HL-60/S4 treated with phorbol 12-myristate 13-acetate at 8.2 ng/mL for 4 days and 3 days (cell line): ENCODE measurements around the gene STPG3.
"Not testable (repeated sequence)": the region's sequence is repeated elsewhere in the genome, so short reads cannot be mapped to it uniquely, and the experiment has no call there.

Source experiments
- in situ Hi-C: fragments of 300-500 bp; cut with MboI; formaldehyde crosslinking; loops from 2 replicates; pipeline ENCODE4 v1.15.0; 2022; ENCODE audit warnings: low sequenced_read_pairs

Gene STPG3

GRCh38 chr9:137232101-137232500 is 19.0 kb upstream of the STPG3 start:
- in situ Hi-C loops, result no loop called here

DNA sequence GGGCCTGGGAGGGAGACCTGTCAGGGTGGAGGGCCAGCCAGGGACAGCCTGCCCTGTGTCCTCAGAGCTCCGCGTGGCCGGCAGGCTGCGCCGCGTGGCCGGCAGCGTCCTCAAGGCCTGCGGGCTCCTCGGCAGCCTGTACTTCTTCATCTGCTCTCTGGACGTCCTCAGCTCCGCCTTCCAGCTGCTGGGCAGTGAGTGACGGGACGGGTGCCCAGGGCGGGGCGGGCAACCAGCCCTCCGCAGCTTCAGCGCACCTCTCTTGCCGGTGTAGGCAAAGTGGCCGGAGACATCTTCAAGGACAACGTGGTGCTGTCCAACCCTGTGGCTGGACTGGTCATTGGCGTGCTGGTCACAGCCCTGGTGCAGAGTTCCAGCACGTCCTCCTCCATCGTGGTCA is 18.6 kb upstream of the STPG3 start:
- in situ Hi-C loops, result no loop called here

- in situ Hi-C loops, result no loop called here
Observed at GRCh38 chr9:137233143-137233980, 17.7 kb upstream of the STPG3 start.

- in situ Hi-C loops, result no loop called here
Observed at GRCh38 chr9:137234055-137234697, 16.9 kb upstream of the STPG3 start.

- in situ Hi-C loops, result no loop called here
Observed at GRCh38 chr9:137234758-137235423, 16.2 kb upstream of the STPG3 start.

DNA sequence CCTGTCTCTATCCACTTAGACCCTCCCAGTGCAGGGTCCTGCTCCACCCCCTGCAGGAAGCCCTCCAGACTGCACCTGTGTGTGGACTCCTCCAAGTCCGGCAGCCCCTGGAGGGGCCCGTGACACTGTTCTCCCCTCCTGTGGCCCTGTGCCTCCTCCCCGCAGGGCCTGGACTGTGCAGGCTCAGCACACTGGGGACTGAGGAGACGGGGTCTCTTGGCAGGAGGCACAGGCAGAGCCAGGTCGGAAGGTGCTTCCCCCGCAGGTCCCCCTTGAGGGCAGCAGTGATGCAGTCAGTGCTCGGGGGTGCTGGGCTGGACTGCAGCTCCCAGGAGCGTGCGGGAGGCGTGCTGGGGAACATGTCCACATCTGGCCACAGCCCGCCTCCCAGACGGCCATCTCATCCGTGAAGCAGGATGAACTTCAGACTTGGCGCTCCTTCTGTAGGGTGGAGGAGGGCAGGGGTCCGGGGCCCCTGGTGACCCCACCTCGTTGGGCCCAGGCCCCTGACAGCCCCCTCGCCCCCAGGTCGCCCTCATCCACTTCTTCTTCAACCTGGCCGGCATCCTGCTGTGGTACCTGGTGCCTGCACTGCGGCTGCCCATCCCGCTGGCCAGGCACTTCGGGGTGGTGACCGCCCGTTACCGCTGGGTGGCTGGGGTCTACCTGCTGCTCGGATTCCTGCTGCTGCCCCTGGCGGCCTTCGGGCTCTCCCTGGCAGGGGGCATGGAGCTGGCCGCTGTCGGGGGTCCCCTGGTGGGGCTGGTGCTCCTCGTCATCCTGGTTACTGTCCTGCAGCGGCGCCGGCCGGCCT is 15.5 kb upstream of the STPG3 start:
- in situ Hi-C loops, result no loop called here

DNA sequence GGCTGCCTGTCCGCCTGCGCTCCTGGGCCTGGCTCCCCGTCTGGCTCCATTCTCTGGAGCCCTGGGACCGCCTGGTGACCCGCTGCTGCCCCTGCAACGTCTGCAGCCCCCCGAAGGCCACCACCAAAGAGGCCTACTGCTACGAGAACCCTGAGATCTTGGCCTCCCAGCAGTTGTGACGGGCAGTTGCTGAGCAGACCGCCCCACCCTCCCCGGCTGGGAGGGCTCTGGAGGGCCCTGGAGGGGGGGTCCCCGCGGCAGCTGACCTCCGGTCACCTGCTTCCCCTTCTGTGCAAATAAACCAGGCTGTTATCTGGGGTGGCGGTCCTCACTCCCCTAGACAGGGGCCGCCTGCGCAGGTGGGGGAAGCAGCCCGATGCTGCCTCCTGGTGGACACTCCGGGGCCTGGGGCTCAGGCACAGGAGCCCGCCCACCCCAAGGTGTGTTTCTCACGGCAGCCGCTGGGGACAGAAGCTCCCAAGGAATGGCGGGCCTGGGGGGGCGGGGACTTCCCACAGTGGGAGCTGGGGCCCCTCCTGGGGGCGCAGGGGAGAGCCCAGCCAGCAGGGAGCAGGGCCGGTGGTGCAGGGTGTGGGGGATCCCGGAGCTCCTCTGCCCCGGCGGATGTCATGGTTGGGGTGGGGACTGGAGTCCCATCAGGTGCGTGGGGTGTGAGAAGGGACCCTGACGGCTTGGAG is 14.7 kb upstream of the STPG3 start:
- in situ Hi-C loops, result no loop called here

DNA sequence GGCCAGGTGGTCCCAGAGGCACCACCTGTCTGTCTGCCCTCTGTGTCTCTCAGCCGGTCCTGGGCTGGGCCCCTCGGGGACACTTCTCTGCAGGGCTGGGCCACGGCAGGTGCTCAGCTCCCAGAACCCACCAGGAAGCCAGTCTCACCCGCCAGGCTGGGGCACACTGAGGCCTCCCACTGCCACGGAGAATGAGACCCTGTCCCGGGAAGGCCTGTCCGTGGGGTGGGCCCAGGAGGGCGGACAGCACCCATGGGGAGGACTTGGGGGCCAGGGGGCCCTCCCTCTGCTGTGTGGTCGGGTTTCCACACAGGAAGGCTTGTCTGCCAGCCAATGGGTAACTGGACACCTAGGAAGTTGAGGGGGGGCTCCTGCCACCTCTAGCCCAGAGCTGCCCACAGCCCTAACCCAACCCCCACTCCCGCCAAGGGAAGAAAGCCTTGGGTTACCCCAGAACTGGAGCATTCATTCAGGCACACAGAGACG is 14.1 kb upstream of the STPG3 start:
- in situ Hi-C loops, result no loop called here

GRCh38 chr9:137237759-137238726 is 13.0 kb upstream of the STPG3 start:
- in situ Hi-C loops, result no loop called here

DNA sequence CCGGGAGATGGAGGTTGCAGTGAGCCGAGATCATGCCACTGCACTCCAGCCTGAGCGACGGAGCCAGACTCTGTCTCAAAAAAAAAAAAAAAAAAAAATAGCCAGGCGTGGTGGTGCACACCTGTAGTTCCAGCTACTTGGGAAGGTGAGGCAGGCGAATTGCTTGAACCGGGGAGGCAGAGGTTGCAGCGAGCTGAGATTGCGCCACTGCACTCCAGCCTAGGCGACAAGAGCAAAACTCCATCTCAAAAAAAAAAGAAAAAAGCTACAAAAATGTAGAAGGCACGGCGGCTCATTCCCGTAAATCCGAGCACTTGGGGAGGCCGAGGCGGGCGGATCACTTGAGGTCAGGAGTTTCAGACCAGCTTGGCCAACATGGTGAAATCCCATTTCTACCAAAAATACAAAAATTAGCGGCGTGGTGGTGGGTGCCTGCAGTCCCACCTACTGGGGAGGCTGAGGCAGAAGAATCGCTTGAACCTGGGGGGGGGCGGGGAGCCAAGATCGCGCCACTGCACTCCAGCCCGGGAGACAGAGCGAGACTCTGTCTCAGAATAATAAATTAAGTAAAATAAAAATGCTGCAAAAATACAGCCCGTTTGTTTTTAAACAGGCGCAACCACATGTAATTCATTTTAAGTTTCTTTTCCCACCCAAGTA is 11.4 kb upstream of the STPG3 start:
- in situ Hi-C loops, result not testable (repeated sequence)

- in situ Hi-C loops, result no loop called here
Observed at GRCh38 chr9:137240318-137240840, 10.7 kb upstream of the STPG3 start.

- in situ Hi-C loops, result no loop called here
Observed at GRCh38 chr9:137240841-137241489, 10.1 kb upstream of the STPG3 start, which contains the start of gene TUBB4B. Gene TUBB4B, plus strand, starts transcription at chr9:137241287. Its CDS starts 74 bp downstream, at chr9:137241361.

DNA sequence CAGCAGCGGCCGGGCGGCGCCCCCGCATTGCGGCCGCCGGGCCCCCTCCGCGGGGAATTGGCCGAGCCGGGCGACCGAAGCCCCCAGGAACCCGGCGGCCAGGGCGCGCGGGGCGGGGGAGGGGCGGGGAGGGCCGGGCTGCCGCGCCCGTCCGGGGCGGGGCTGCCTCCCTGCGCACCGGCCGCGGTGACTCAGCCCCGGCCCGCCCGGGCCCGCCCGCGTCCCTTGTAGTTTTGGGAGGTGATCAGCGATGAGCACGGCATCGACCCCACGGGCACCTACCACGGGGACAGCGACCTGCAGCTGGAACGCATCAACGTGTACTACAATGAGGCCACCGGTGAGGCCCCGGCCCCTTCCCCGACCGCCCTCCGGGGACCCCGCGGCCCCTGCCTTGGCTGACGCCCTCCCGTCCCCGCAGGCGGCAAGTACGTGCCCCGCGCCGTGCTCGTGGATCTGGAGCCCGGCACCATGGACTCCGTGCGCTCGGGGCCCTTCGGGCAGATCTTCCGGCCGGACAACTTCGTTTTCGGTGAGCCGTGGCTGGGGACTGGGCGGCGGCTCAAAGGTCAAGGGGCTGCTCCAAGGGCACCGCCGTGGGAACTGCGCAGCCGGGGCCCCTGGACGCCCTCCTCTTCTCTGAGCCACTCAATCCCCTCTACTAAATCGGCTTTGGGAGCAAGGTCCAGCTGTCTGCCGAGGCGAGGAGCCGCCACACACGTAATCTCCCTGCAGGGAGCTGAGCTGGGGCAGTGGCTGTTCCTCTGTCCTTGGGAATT is 9.4 kb upstream of the STPG3 start:
- in situ Hi-C loops, result no loop called here

DNA sequence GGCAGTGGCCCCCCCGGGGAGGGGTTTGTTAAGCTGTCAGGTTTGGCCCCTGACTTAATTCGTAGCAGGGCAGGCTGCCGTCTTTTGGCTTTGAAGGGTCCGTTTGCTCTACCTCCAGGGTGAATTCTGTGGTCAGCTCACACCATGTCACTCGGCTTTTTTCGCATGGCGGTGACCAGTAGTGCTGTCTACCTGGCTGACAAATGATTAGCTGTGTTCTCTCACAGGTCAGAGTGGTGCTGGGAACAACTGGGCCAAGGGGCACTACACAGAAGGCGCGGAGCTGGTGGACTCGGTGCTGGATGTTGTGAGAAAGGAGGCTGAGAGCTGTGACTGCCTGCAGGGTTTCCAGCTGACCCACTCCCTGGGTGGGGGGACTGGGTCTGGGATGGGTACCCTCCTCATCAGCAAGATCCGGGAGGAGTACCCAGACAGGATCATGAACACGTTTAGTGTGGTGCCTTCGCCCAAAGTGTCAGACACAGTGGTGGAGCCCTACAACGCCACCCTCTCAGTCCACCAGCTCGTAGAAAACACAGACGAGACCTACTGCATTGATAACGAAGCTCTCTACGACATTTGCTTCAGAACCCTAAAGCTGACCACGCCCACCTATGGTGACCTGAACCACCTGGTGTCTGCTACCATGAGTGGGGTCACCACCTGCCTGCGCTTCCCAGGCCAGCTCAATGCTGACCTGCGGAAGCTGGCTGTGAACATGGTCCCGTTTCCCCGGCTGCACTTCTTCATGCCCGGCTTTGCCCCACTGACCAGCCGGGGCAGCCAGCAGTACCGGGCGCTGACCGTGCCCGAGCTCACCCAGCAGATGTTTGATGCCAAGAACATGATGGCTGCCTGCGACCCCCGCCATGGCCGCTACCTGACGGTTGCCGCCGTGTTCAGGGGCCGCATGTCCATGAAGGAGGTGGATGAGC is 8.6 kb upstream of the STPG3 start:
- in situ Hi-C loops, result no loop called here

DNA sequence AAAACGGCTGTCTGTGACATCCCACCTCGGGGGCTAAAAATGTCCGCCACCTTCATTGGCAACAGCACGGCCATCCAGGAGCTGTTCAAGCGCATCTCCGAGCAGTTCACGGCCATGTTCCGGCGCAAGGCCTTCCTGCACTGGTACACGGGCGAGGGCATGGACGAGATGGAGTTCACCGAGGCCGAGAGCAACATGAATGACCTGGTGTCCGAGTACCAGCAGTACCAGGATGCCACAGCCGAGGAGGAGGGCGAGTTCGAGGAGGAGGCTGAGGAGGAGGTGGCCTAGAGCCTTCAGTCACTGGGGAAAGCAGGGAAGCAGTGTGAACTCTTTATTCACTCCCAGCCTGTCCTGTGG is 7.8 kb upstream of the STPG3 start:
- in situ Hi-C loops, result not testable (repeated sequence)
